Stimulated activated CD8-positive, alpha-beta memory T cell treated with anti-CD3 and anti-CD28 coated beads, Interleukin-4, amount 100 ng/mL, for 48 hours (primary cell): ENCODE results near the gene OTULINL.
A peak's percentile ranks its signal among the peaks of the same experiment; 100 is the strongest.
"Not testable (repeated sequence)": the region's sequence is repeated elsewhere in the genome, so short reads cannot be mapped to it uniquely, and the experiment has no call there.

Experiments
- DNase-seq: peaks from one replicate; pipeline ENCODE4 v3.0.0-alpha.2; 2020

OTULINL gene

GRCh38 chr5:14581106-14581890 is at the start of gene OTULINL:
Gene OTULINL (plus strand): TSS chr5:14581792. CDS start chr5:14581895, 103 bp downstream.
- DNase-seq = peak; percentile 93

GRCh38 chr5:14532180-14532579 is 49.4 kb upstream of the OTULINL start:
- DNase-seq = no peak

- DNase-seq = no peak
Measured at GRCh38 chr5:14534773-14535172, 46.8 kb upstream of the OTULINL start.

GRCh38 chr5:14545308-14545707 is 36.3 kb upstream of the OTULINL start:
- DNase-seq = no peak

- DNase-seq = no peak
Measured at GRCh38 chr5:14545862-14546261, 35.7 kb upstream of the OTULINL start.

GRCh38 chr5:14547666-14548065 is 33.9 kb upstream of the OTULINL start:
- no peak for DNase-seq

- DNase-seq = no peak
Measured at GRCh38 chr5:14551211-14551610, 30.4 kb upstream of the OTULINL start.

- no peak for DNase-seq
Measured at GRCh38 chr5:14552017-14552416, 29.6 kb upstream of the OTULINL start.

- not testable (repeated sequence) for DNase-seq
Measured at GRCh38 chr5:14554288-14554687, 27.3 kb upstream of the OTULINL start.

GRCh38 chr5:14556015-14556414 is 25.6 kb upstream of the OTULINL start:
- no peak for DNase-seq

- DNase-seq = no peak
Measured at GRCh38 chr5:14557203-14557770, 24.3 kb upstream of the OTULINL start.

- DNase-seq = no peak
Measured at GRCh38 chr5:14557791-14558415, 23.7 kb upstream of the OTULINL start.

- DNase-seq = no peak
Measured at GRCh38 chr5:14560091-14560595, 21.4 kb upstream of the OTULINL start.

- no peak for DNase-seq
Measured at GRCh38 chr5:14561741-14562140, 19.9 kb upstream of the OTULINL start.

GRCh38 chr5:14568333-14568732 is 13.3 kb upstream of the OTULINL start:
- no peak for DNase-seq

- no peak for DNase-seq
Measured at GRCh38 chr5:14569948-14570691, 11.5 kb upstream of the OTULINL start.

GRCh38 chr5:14571901-14572300 is 9.7 kb upstream of the OTULINL start:
- no peak for DNase-seq

GRCh38 chr5:14572385-14572784 is 9.2 kb upstream of the OTULINL start:
- no peak for DNase-seq

GRCh38 chr5:14572836-14573235 is 8.8 kb upstream of the OTULINL start:
- no peak for DNase-seq

GRCh38 chr5:14574096-14574495 is 7.5 kb upstream of the OTULINL start:
- DNase-seq = no peak

- DNase-seq = no peak
Measured at GRCh38 chr5:14574891-14575508, 6.6 kb upstream of the OTULINL start.

GRCh38 chr5:14576206-14576605 is 5.4 kb upstream of the OTULINL start:
- DNase-seq = no peak
